Activated CD4-positive, alpha-beta T cell treated with anti-CD3 and anti-CD28 coated beads for 36 hours (primary cell): ENCODE measurements around the gene PBOV1. TPM values are rescaled to one million over a fixed set of nuclear protein-coding genes. Genes with fewer than 3 reads are reported as not detected.

Experiments
- ATAC-seq: fragments of 200-7000 bp; cut with Tn5 transposase; one replicate; pipeline ENCODE4 v1.10.0; 2021; ENCODE audit warnings: mild to moderate bottlenecking, moderate library complexity
- CTCF ChIA-PET: fragments of 350-600 bp; sonication (Branson Sonifier 250); formaldehyde crosslinking; loops from one replicate; lab custom pipeline; 2021; ENCODE audit warnings: antibody characterized with exemption; lab: Charles Lee
- POLR2A ChIA-PET: fragments of 350-600 bp; sonication (Branson Sonifier 250); formaldehyde crosslinking; loops from one replicate; lab custom pipeline; 2021; ENCODE audit warnings: antibody characterized with exemption, inconsistent platforms; lab: Charles Lee
- DNase-seq: peaks from one replicate; pipeline ENCODE4 v3.0.0-alpha.2; 2020
- H3K27ac Mint-ChIP-seq: one replicate; pipeline ENCODE4 v1.8.0; 2021; ENCODE audit warnings: mixed read lengths
- H3K27me3 Mint-ChIP-seq: one replicate; pipeline ENCODE4 v1.8.0; 2021; ENCODE audit warnings: mixed read lengths
- H3K36me3 Mint-ChIP-seq: one replicate; pipeline ENCODE4 v1.8.0; 2021; ENCODE audit warnings: low read depth, mixed read lengths
- H3K4me1 Mint-ChIP-seq: one replicate; pipeline ENCODE4 v1.8.0; 2021; ENCODE audit warnings: mixed read lengths
- H3K4me3 Mint-ChIP-seq: one replicate; pipeline ENCODE4 v1.8.0; 2021; ENCODE audit warnings: mild to moderate bottlenecking, moderate library complexity, mixed read lengths
- H3K9me3 Mint-ChIP-seq: one replicate; pipeline ENCODE4 v1.8.0; 2021; ENCODE audit warnings: low read depth, mixed read lengths
- intact Hi-C, 2 experiments: fragments of 100-400 bp; cut with DNase I in 1 of 2; cut with micrococcal nuclease in 1 of 2; formaldehyde crosslinking; loops; one replicate each; pipeline versions ENCODE4 v1.14.2 to v1.15.1; 2022 to 2024; cut with DNase I, micrococcal nuclease
- total RNA-seq, 2 experiments: library from RNA; stranded (reverse); gene quantifications; one replicate each; pipeline ENCODE4 v1.2.3, GENCODE V29; 2021

PBOV1 gene
- total RNA-seq, 2 experiments from 2014 or later = not detected

- Mint-ChIP-seq H3K9me3 (no peaks in the 10 kb centered on the region), H3K4me1 (no peaks in the 10 kb centered on the region), H3K36me3 (no peaks in the 10 kb centered on the region), H3K4me3 (no peak overlapping the region), H3K27me3 (peaks cover 8% of the 10 kb centered on the region), H3K27ac (no peak overlapping the region)
- ChIA-PET POLR2A (no interaction called here), CTCF (interaction anchor here (1.0 to 2.3 kb wide), 2 partner anchors 120 to 274 kb away, joined by 3 to 5 read pairs; no protein-coding TSS in a partner anchor)
- DNase-seq (no peak), ATAC-seq (no peak)
- intact Hi-C loops = no loop called here
Observed at GRCh38 chr6:138235693-138236092, 17.4 kb upstream of the PBOV1 start.

- no peaks in the 10 kb centered on the region for H3K9me3 Mint-ChIP-seq
- H3K27me3 Mint-ChIP-seq = peaks cover 8% of the 10 kb centered on the region
- ATAC-seq (no peak), DNase-seq (no peak)
- ChIA-PET CTCF (interaction anchor here (0.8 to 2.3 kb wide), 3 partner anchors 10 to 274 kb away, joined by 3 to 5 read pairs (median 4); no protein-coding TSS in a partner anchor), POLR2A (no interaction called here)
- H3K27ac Mint-ChIP-seq = no peak overlapping the region
- intact Hi-C loops = no loop called here
- no peaks in the 10 kb centered on the region for H3K4me1 Mint-ChIP-seq
- no peaks in the 10 kb centered on the region for H3K36me3 Mint-ChIP-seq
- H3K4me3 Mint-ChIP-seq = no peak overlapping the region
Observed at GRCh38 chr6:138235205-138235604, 16.9 kb upstream of the PBOV1 start.

- intact Hi-C loops = no loop called here
- ATAC-seq = no peak
- no peak for DNase-seq
- POLR2A ChIA-PET = interaction anchor here (0.6 kb wide), 1 partner anchor 59 kb away, joined by 3 read pairs; no protein-coding TSS in a partner anchor
- CTCF ChIA-PET = interaction anchor here (0.8 to 2.3 kb wide), 3 partner anchors 9 to 275 kb away, joined by 3 to 5 read pairs (median 4); no protein-coding TSS in a partner anchor
- Mint-ChIP-seq H3K36me3 (no peaks in the 10 kb centered on the region), H3K27me3 (peaks cover 8% of the 10 kb centered on the region), H3K4me1 (no peaks in the 10 kb centered on the region), H3K4me3 (no peak overlapping the region), H3K27ac (no peak overlapping the region), H3K9me3 (no peaks in the 10 kb centered on the region)
Observed at GRCh38 chr6:138234363-138234762, 16.1 kb upstream of the PBOV1 start.

- Mint-ChIP-seq H3K4me3 (no peak overlapping the region), H3K9me3 (no peaks in the 10 kb centered on the region), H3K4me1 (no peaks in the 10 kb centered on the region), H3K27me3 (peaks cover 6% of the 10 kb centered on the region), H3K36me3 (no peaks in the 10 kb centered on the region), H3K27ac (no peak overlapping the region)
- intact Hi-C loops = no loop called here
- DNase-seq = no peak
- ChIA-PET POLR2A (no interaction called here), CTCF (no interaction called here)
- ATAC-seq = no peak
Observed at GRCh38 chr6:138231381-138231886, 13.1 kb upstream of the PBOV1 start.

- ATAC-seq (no peak), DNase-seq (no peak)
- CTCF ChIA-PET = no interaction called here
- Mint-ChIP-seq H3K4me3 (no peak overlapping the region), H3K9me3 (no peaks in the 10 kb centered on the region), H3K4me1 (no peaks in the 10 kb centered on the region), H3K27me3 (peaks cover 6% of the 10 kb centered on the region), H3K27ac (no peak overlapping the region), H3K36me3 (no peaks in the 10 kb centered on the region)
- POLR2A ChIA-PET = no interaction called here
- intact Hi-C loops = no loop called here
Observed at GRCh38 chr6:138230759-138231380, 12.6 kb upstream of the PBOV1 start.

- no peak overlapping the region for H3K4me3 Mint-ChIP-seq
- no peaks in the 10 kb centered on the region for H3K36me3 Mint-ChIP-seq
- ChIA-PET POLR2A (no interaction called here), CTCF (no interaction called here)
- no peak for DNase-seq
- peaks cover 9% of the 10 kb centered on the region for H3K27me3 Mint-ChIP-seq
- intact Hi-C loops = no loop called here
- no peak for ATAC-seq
- no peaks in the 10 kb centered on the region for H3K9me3 Mint-ChIP-seq
- no peaks in the 10 kb centered on the region for H3K4me1 Mint-ChIP-seq
- H3K27ac Mint-ChIP-seq = no peak overlapping the region
Observed at GRCh38 chr6:138230221-138230620, 11.9 kb upstream of the PBOV1 start.

GRCh38 chr6:138229663-138230179, 11.4 kb upstream of the PBOV1 start:
- DNase-seq = no peak
- Mint-ChIP-seq H3K27ac (no peak overlapping the region), H3K9me3 (no peaks in the 10 kb centered on the region), H3K4me1 (no peaks in the 10 kb centered on the region), H3K27me3 (peaks cover 9% of the 10 kb centered on the region), H3K4me3 (no peak overlapping the region), H3K36me3 (no peaks in the 10 kb centered on the region)
- intact Hi-C loops = no loop called here
- CTCF ChIA-PET = no interaction called here
- POLR2A ChIA-PET = no interaction called here
- ATAC-seq = no peak

- H3K4me3 Mint-ChIP-seq = no peak overlapping the region
- H3K27me3 Mint-ChIP-seq = peaks cover 9% of the 10 kb centered on the region
- H3K4me1 Mint-ChIP-seq = no peaks in the 10 kb centered on the region
- no peaks in the 10 kb centered on the region for H3K9me3 Mint-ChIP-seq
- intact Hi-C loops = no loop called here
- no peaks in the 10 kb centered on the region for H3K36me3 Mint-ChIP-seq
- no peak overlapping the region for H3K27ac Mint-ChIP-seq
- ATAC-seq = no peak
- no peak for DNase-seq
- POLR2A ChIA-PET = no interaction called here
- CTCF ChIA-PET = no interaction called here
Observed at GRCh38 chr6:138229072-138229471, 10.8 kb upstream of the PBOV1 start.

GRCh38 chr6:138227316-138227781, 9.1 kb upstream of the PBOV1 start:
- ATAC-seq = no peak

GRCh38 chr6:138226700-138227315, 8.5 kb upstream of the PBOV1 start:
- DNase-seq = no peak
- Mint-ChIP-seq H3K4me1 (no peaks in the 10 kb centered on the region), H3K9me3 (no peaks in the 10 kb centered on the region), H3K27me3 (peaks cover 12% of the 10 kb centered on the region), H3K27ac (no peak overlapping the region), H3K36me3 (no peaks in the 10 kb centered on the region), H3K4me3 (no peak overlapping the region)
- POLR2A ChIA-PET = interaction anchor here (0.6 kb wide), 1 partner anchor 890 kb away, joined by 4 read pairs; no protein-coding TSS in a partner anchor
- CTCF ChIA-PET = interaction anchor here (0.6 to 1.6 kb wide), 3 partner anchors 90 to 111 kb away, joined by 3 to 6 read pairs (median 3); no protein-coding TSS in a partner anchor
- intact Hi-C loops = no loop called here
- ATAC-seq = no peak

More at GRCh38 chr6:138227316-138227781, 9.1 kb upstream of the PBOV1 start:
- H3K4me1 Mint-ChIP-seq = no peaks in the 10 kb centered on the region
- H3K9me3 Mint-ChIP-seq = no peaks in the 10 kb centered on the region
- H3K4me3 Mint-ChIP-seq = no peak overlapping the region
- no peak overlapping the region for H3K27ac Mint-ChIP-seq
- ChIA-PET POLR2A (no interaction called here), CTCF (no interaction called here)
- H3K36me3 Mint-ChIP-seq = no peaks in the 10 kb centered on the region
- DNase-seq = no peak
- intact Hi-C loops = no loop called here
- peaks cover 12% of the 10 kb centered on the region for H3K27me3 Mint-ChIP-seq

- no peak for ATAC-seq
- POLR2A ChIA-PET = no interaction called here
Observed at GRCh38 chr6:138225953-138226352, 7.7 kb upstream of the PBOV1 start.

More at GRCh38 chr6:138225953-138226352, 7.7 kb upstream of the PBOV1 start:
- Mint-ChIP-seq H3K27ac (no peak overlapping the region), H3K36me3 (no peaks in the 10 kb centered on the region), H3K4me1 (no peaks in the 10 kb centered on the region), H3K27me3 (peaks cover 12% of the 10 kb centered on the region), H3K9me3 (no peaks in the 10 kb centered on the region), H3K4me3 (no peak overlapping the region)
- no peak for DNase-seq
- CTCF ChIA-PET = interaction anchor here (0.6 to 1.6 kb wide), 3 partner anchors 9 to 110 kb away, joined by 3 to 6 read pairs (median 4); no protein-coding TSS in a partner anchor
- intact Hi-C loops = no loop called here
